ENCODE results near the gene TNFRSF4.
A peak's percentile ranks its signal among the peaks of the same experiment; 100 is the strongest.

Gene TNFRSF4

DNA sequence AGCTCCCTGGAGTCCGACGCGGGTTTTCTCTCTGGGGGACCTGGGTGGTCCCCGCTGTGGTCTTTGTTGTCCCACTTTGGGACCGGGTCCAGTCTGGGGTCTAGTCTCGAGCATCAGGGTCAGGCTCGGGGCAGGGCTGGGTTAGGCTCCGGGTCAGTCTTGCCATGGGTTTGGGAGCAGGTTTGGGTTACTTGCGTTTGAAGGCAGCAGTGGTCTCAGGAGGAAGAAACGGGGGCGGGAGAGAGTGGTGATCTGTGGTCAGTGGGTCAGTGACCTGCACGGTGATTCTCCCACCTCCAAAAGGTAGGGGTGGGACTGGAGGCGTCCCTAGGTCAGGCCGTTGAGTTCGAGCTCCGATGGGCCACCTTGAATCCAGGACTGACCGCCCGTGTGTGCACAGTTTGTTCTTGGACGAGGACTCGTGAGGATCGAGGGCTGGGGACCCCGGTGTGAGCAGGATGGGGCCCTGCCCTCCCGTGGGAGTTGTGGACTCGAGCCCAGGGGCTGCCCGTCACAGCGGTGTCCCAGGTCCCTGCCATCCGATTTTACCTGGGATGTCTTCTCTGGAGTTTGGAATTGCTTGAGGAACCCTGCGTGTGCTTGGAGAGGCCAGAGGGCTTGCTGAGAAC is 20.3 kb upstream of the TNFRSF4 start:
- no peak for DNase-seq (ENCODE audit: low read depth in 1 of 2, low spot score in 1 of 2)
- TF ChIP-seq SPI1 (IDR thresholded peaks at IDR 0.05; ENCODE audit: borderline replicate concordance, low read depth) (no peak), POLR2AphosphoS5 (IDR thresholded peaks at IDR 0.05; ENCODE audit: low read depth) (no peak; the same call in 1 of the 2 replicates), GABPA (IDR thresholded peaks at IDR 0.05; ENCODE audit: low read depth) (no peak)
- TF ChIP-seq, protein P1, sequence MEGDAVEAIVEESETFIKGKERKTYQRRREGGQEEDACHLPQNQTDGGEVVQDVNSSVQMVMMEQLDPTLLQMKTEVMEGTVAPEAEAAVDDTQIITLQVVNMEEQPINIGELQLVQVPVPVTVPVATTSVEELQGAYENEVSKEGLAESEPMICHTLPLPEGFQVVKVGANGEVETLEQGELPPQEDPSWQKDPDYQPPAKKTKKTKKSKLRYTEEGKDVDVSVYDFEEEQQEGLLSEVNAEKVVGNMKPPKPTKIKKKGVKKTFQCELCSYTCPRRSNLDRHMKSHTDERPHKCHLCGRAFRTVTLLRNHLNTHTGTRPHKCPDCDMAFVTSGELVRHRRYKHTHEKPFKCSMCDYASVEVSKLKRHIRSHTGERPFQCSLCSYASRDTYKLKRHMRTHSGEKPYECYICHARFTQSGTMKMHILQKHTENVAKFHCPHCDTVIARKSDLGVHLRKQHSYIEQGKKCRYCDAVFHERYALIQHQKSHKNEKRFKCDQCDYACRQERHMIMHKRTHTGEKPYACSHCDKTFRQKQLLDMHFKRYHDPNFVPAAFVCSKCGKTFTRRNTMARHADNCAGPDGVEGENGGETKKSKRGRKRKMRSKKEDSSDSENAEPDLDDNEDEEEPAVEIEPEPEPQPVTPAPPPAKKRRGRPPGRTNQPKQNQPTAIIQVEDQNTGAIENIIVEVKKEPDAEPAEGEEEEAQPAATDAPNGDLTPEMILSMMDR (IDR thresholded peaks at IDR 0.05; ENCODE audit: insufficient read depth, low read length): no peak
- peaks cover 18% of the 10 kb centered on the region for H3K27me3 ChIP-seq (ENCODE audit: insufficient read depth, poor library complexity, severe bottlenecking)
- no peak overlapping the region for H3K27ac ChIP-seq (replicated peaks)
- H3K4me3 ChIP-seq (replicated peaks; ENCODE audit: insufficient read depth, low read length): no peak overlapping the region

DNA sequence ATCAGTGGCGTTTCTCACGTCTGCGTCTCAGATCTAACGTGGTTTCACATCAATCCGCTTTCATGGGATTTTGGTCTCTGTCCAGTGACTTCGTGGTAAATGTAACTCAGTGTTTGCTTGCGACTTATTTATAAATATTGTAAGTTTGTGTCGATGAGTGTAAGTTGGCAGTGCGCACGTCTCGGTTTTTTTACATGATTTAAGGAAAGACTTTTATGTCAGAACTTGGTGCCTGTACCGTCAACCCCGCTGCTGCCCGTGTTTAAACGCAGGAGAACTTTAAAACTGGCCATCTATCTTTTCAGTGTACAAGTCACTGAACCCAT is 19.6 kb upstream of the TNFRSF4 start:
- Histone ChIP-seq H3K27me3 (ENCODE audit: insufficient read depth, poor library complexity, severe bottlenecking) (peaks cover 16% of the 10 kb centered on the region), H3K4me3 (replicated peaks; ENCODE audit: insufficient read depth, low read length) (no peak overlapping the region), H3K27ac (replicated peaks) (no peak overlapping the region)
- no peak for DNase-seq (ENCODE audit: low read depth in 1 of 2, low spot score in 1 of 2)
- TF ChIP-seq POLR2AphosphoS5 (IDR thresholded peaks at IDR 0.05; ENCODE audit: low read depth): no peak
- TF ChIP-seq SPI1 (IDR thresholded peaks at IDR 0.05; ENCODE audit: borderline replicate concordance, low read depth): no peak
- TF ChIP-seq, protein P2, sequence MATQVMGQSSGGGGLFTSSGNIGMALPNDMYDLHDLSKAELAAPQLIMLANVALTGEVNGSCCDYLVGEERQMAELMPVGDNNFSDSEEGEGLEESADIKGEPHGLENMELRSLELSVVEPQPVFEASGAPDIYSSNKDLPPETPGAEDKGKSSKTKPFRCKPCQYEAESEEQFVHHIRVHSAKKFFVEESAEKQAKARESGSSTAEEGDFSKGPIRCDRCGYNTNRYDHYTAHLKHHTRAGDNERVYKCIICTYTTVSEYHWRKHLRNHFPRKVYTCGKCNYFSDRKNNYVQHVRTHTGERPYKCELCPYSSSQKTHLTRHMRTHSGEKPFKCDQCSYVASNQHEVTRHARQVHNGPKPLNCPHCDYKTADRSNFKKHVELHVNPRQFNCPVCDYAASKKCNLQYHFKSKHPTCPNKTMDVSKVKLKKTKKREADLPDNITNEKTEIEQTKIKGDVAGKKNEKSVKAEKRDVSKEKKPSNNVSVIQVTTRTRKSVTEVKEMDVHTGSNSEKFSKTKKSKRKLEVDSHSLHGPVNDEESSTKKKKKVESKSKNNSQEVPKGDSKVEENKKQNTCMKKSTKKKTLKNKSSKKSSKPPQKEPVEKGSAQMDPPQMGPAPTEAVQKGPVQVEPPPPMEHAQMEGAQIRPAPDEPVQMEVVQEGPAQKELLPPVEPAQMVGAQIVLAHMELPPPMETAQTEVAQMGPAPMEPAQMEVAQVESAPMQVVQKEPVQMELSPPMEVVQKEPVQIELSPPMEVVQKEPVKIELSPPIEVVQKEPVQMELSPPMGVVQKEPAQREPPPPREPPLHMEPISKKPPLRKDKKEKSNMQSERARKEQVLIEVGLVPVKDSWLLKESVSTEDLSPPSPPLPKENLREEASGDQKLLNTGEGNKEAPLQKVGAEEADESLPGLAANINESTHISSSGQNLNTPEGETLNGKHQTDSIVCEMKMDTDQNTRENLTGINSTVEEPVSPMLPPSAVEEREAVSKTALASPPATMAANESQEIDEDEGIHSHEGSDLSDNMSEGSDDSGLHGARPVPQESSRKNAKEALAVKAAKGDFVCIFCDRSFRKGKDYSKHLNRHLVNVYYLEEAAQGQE (IDR thresholded peaks at IDR 0.05; ENCODE audit: insufficient replicate concordance, low read depth): no peak
- no peak for TF ChIP-seq GABPA (IDR thresholded peaks at IDR 0.05; ENCODE audit: low read depth)
- TF ChIP-seq, protein P1 (IDR thresholded peaks at IDR 0.05; ENCODE audit: insufficient read depth, low read length): no peak

DNA sequence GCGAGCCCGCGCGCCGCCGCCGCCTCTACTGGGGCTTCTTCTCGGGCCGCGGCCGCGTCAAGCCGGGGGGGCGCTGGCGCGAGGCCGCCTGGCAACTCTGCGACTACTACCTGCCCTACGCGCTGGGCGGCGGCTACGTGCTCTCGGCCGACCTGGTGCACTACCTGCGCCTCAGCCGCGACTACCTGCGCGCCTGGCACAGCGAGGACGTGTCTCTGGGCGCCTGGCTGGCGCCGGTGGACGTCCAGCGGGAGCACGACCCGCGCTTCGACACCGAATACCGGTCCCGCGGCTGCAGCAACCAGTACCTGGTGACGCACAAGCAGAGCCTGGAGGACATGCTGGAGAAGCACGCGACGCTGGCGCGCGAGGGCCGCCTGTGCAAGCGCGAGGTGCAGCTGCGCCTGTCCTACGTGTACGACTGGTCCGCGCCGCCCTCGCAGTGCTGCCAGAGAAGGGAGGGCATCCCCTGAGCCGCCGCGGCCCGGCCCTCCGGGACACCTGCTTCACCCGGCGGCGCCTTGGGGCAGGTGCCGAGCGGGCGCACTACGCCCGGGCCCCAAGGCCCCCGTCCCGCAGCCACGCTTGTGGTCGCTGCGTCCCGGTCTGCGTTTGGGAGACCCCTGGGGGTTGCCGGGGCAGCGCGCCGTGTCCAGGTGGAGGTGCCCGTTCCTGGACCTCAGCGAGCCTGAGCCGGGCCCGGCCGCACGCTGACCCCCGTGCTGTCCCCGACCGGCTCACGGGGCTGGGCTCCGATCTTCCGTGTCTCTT is 19.0 kb upstream of the TNFRSF4 start:
- Histone ChIP-seq H3K27me3 (ENCODE audit: insufficient read depth, poor library complexity, severe bottlenecking) (peaks cover 10% of the 10 kb centered on the region), H3K27ac (replicated peaks) (no peak overlapping the region), H3K4me3 (replicated peaks; ENCODE audit: insufficient read depth, low read length) (peak overlapping the region; percentile 15)
- TF ChIP-seq, protein P1 (IDR thresholded peaks at IDR 0.05; ENCODE audit: insufficient read depth, low read length): no peak
- TF ChIP-seq POLR2AphosphoS5 (IDR thresholded peaks at IDR 0.05; ENCODE audit: low read depth): no peak
- TF ChIP-seq GABPA (IDR thresholded peaks at IDR 0.05; ENCODE audit: low read depth): no peak
- TF ChIP-seq, protein P2 (IDR thresholded peaks at IDR 0.05; ENCODE audit: insufficient replicate concordance, low read depth): no peak
- no peak for TF ChIP-seq SPI1 (IDR thresholded peaks at IDR 0.05; ENCODE audit: borderline replicate concordance, low read depth)
- no peak for DNase-seq (ENCODE audit: low read depth in 1 of 2, low spot score in 1 of 2)

Measured in HL-60 (cell line).